NT2/D1 (cell line): Measurements from ENCODE around the gene ZNF737.
"Not testable (repeated sequence)": the region's sequence is repeated elsewhere in the genome, so short reads cannot be mapped to it uniquely, and the experiment has no call there.

Experiments used
- SUZ12 ChIP-seq: IDR thresholded peaks from 2 replicates; pipeline ENCODE4 v1.6.1; 2011; ENCODE audit not compliant: insufficient read length, insufficient read depth; ENCODE audit errors: extremely low read depth
- YY1 ChIP-seq: IDR thresholded peaks from 2 replicates; pipeline ENCODE4 v1.6.1; 2011; ENCODE audit not compliant: insufficient read length, insufficient read depth
- ZNF274 ChIP-seq: IDR thresholded peaks from 2 replicates; pipeline ENCODE4 v1.6.1; 2011; ENCODE audit warnings: mild to moderate bottlenecking, low read depth, low read length

DNA sequence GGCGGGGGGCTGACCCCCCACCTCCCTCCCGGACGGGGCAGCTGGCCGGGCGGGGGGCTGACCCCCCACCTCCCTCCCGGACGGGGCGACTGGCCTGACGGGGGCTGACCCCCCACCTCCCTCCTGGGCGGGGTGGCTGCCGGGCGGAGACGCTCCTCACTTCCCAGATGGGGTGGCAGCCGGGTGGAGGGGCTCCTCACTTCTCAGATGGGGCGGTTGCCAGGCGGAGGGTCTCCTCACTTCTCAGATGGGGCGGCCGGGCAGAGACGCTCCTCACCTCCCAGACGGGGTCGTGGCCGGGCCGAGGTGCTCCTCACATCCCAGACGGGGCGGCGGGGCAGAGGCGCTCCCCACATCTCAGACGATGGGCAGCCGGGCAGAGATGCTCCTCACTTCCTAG lies 35.3 kb downstream of the ZNF737 start:
- not testable (repeated sequence) for TF ChIP-seq ZNF274, SUZ12, YY1
